ENCODE measurements around the gene ABCA12.

DNA sequence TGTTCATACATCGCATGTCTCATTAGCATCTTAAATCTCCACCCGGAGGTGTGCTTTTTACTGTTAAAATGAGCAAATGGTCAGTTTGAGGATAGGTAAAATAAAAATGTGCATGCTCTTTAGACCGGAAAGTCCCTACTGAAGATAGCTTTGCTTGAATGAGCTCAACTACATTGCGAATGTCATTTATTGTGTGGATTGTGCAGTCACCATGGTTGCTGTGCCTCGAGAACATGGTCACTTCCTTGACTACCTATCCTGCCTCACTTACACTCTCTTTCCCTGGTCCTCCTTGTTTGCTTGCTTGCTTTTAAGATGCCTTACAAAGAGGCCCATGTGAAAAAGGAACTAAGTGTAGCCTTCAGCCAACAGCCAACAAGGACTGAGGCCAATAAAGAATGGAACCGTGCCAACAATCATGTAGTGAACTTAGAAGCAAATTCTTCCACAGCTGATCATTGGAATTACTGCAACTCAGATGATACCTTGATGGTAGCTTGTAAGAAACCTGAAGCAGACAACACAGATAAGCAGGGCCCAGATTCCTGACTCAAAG lies 256.7 kb downstream of the ABCA12 start:
- no peak for TF ChIP-seq POLR2A (IDR thresholded peaks at IDR 0.05; ENCODE audit: low read depth, low read length)
- TF ChIP-seq POLR2AphosphoS5 (IDR thresholded peaks at IDR 0.05; ENCODE audit: low read depth, low read length), result no peak

Measured in GM12892 (cell line).